ENCODE data around the gene PTPRM.

DNA sequence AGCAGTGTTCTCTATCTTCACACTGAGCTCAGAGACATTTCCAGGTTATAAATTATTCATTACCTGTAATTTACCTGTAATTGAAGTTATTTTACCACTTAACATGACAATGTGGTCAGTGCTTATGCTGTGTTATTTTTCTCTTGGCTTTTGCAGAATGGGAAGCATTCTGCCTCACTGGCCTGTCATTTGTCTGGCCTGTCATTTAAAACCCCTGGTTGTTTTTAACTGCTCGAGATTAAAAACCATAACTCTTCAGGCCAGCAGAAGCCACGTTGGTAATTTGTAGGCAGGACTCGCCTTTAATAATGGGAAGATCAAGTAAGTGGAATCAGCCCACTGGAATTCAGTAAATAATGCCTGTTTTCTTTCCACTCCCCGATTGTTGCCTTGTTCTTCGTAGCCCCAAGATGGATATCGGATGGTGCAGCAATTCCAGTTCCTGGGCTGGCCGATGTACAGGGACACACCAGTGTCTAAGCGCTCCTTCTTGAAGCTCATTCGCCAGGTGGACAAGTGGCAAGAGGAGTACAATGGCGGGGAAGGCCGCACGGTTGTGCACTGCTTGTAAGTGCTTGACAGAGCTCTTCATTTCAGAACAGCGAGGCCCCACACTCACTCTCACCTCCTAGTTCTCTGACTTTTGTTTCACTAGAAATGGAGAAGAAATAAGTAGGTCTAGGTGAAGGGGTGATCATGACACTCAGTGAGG lies 819.7 kb downstream of the PTPRM start:
- TF ChIP-seq, protein P1, sequence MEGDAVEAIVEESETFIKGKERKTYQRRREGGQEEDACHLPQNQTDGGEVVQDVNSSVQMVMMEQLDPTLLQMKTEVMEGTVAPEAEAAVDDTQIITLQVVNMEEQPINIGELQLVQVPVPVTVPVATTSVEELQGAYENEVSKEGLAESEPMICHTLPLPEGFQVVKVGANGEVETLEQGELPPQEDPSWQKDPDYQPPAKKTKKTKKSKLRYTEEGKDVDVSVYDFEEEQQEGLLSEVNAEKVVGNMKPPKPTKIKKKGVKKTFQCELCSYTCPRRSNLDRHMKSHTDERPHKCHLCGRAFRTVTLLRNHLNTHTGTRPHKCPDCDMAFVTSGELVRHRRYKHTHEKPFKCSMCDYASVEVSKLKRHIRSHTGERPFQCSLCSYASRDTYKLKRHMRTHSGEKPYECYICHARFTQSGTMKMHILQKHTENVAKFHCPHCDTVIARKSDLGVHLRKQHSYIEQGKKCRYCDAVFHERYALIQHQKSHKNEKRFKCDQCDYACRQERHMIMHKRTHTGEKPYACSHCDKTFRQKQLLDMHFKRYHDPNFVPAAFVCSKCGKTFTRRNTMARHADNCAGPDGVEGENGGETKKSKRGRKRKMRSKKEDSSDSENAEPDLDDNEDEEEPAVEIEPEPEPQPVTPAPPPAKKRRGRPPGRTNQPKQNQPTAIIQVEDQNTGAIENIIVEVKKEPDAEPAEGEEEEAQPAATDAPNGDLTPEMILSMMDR (IDR thresholded peaks at IDR 0.05): no peak
- TF ChIP-seq, protein P2, sequence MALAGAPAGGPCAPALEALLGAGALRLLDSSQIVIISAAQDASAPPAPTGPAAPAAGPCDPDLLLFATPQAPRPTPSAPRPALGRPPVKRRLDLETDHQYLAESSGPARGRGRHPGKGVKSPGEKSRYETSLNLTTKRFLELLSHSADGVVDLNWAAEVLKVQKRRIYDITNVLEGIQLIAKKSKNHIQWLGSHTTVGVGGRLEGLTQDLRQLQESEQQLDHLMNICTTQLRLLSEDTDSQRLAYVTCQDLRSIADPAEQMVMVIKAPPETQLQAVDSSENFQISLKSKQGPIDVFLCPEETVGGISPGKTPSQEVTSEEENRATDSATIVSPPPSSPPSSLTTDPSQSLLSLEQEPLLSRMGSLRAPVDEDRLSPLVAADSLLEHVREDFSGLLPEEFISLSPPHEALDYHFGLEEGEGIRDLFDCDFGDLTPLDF (CRISPR knock-in tag; IDR thresholded peaks at IDR 0.05): no peak
- TF ChIP-seq TEAD4 (CRISPR knock-in tag; IDR thresholded peaks at IDR 0.05) (no peak), ZNF232 (CRISPR knock-in tag; IDR thresholded peaks at IDR 0.05) (no peak), ZBTB21 (CRISPR knock-in tag; IDR thresholded peaks at IDR 0.05; ENCODE audit: borderline replicate concordance) (no peak), CBFB (CRISPR knock-in tag; IDR thresholded peaks at IDR 0.05; ENCODE audit: low read depth) (no peak), NFYB (CRISPR knock-in tag; conservative IDR thresholded peaks at IDR 0.05; ENCODE audit: low read depth) (no peak), ETV6 (CRISPR knock-in tag; IDR thresholded peaks at IDR 0.05) (no peak), JUN (CRISPR knock-in tag; IDR thresholded peaks at IDR 0.05) (no peak), ZNF138 (CRISPR knock-in tag; conservative IDR thresholded peaks at IDR 0.05) (no peak)
- TF ChIP-seq, protein P3, sequence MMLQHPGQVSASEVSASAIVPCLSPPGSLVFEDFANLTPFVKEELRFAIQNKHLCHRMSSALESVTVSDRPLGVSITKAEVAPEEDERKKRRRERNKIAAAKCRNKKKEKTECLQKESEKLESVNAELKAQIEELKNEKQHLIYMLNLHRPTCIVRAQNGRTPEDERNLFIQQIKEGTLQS (CRISPR knock-in tag; conservative IDR thresholded peaks at IDR 0.05): no peak
